ENCODE data around the gene SLC14A1. TPM values are rescaled to one million over a fixed set of nuclear protein-coding genes. Genes with fewer than 3 reads are reported as not detected.
A peak's percentile ranks its signal among the peaks of the same experiment; 100 is the strongest.

SLC14A1 gene
- total and polyA plus RNA-seq, 10 of the 15 experiments (the other 5 are each of a cell fraction or from before 2014, with no cell fraction given), result 0.06 to 0.67 (median 0.10) TPM; not detected in 2

DNA sequence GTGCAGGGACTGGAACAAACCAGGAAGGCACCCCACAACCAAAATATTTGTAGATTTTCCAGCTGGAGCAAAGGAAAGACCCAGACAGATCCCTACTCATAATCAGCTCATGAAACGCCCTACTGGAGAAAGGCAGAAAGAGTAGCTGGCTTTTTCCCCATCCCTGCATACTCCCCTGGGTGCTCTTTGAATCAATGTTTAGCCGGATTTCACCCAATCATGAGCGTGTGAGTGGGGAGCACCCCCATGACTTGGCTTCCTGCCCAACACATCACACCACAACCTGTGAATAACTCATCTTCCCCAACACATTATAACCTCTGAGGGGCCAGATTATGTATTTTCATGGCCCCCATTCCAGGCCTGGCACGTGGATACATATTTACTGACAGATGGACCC is 35.1 kb upstream of the SLC14A1 start:
- Histone ChIP-seq H3K79me2 (ENCODE audit: control insufficient read depth, insufficient read depth, low read length) (no peaks in the 10 kb centered on the region), H3K9me3 (replicated peaks; ENCODE audit: control insufficient read depth, insufficient read depth, low read length) (no peaks in the 10 kb centered on the region), H3K4me1 (ENCODE audit: control insufficient read depth, insufficient read depth, low read length) (peaks cover 35% of the 10 kb centered on the region), H3K9ac (ENCODE audit: control insufficient read depth, insufficient read depth, low read length) (no peak overlapping the region), H3K4me2 (ENCODE audit: control insufficient read depth, insufficient read depth) (no peak overlapping the region), H3K27me3 (replicated peaks in 1 of 2; ENCODE audit: control insufficient read depth in 2 of 2, insufficient read depth in 2 of 2, low read length in 1 of 2) (no peaks in the 10 kb centered on the region), H4K20me1 (ENCODE audit: control insufficient read depth, insufficient read depth) (no peaks in the 10 kb centered on the region), H3K4me3 (no peak overlapping the region), H3K36me3 (ENCODE audit: control insufficient read depth in 2 of 2, insufficient read depth in 2 of 2, low read length in 1 of 2) (no peaks in the 10 kb centered on the region), H2AFZ (ENCODE audit: control insufficient read depth, low read depth, low read length) (no peak overlapping the region), H3K27ac (ENCODE audit: control insufficient read depth, insufficient read depth) (no peak overlapping the region)
- WGBS (ENCODE audit: insufficient coverage, insufficient replicate concordance, low lambda C conversion rate, missing lambda C conversion rate), result 7% methylated on average over 4 of the region's 4 CpGs
- no peak for DNase-seq (ENCODE audit: low read depth, low spot score)
- FAIRE-seq, result no peak
- no TSS peak for BruUV-seq (replicated peaks)
- RAD21 ChIA-PET (ENCODE audit: unreplicated experiment), result interaction anchor here (1.2 to 6.6 kb wide), 7 partner anchors 14 to 385 kb away, joined by 3 to 132 read pairs (median 10); no protein-coding TSS in a partner anchor
- no peak; the same call in 2 of the 3 replicates for ATAC-seq
- POLR2A ChIA-PET, result interaction anchor here (0.6 to 4.1 kb wide), 5 partner anchors 14 to 235 kb away, joined by 3 to 39 read pairs (median 4); no protein-coding TSS in a partner anchor
- CTCF ChIA-PET, result interaction anchor here (0.6 to 10.4 kb wide), 19 partner anchors 8 to 1599 kb away, joined by 3 to 189 read pairs (median 4); no protein-coding TSS in a partner anchor
- SMC1A ChIA-PET (ENCODE audit: uncharacterized antibody, unreplicated experiment), result interaction anchor here (0.5 to 8.8 kb wide), 18 partner anchors 10 to 477 kb away, joined by 3 to 143 read pairs (median 3); no protein-coding TSS in a partner anchor
- intact Hi-C loops (cut with micrococcal nuclease; ENCODE audit: unreplicated experiment), result no loop called here
- in situ Hi-C loops (cut with MboI), result no loop called here
- TF ChIP-seq MEF2A (IDR thresholded peaks at IDR 0.05; ENCODE audit: insufficient read depth, low read depth, low read length) (no peak), HDAC6 (IDR thresholded peaks at IDR 0.05; ENCODE audit: unreplicated experiment) (no peak), FOXK2 (IDR thresholded peaks at IDR 0.05) (no peak), EGR1 (IDR thresholded peaks at IDR 0.05; ENCODE audit: borderline replicate concordance in 1 of 2, low read depth in 2 of 2, low read length in 2 of 2) (no peak), SMAD5 (IDR thresholded peaks at IDR 0.05; ENCODE audit: low read depth) (no peak), CBX5 (IDR thresholded peaks at IDR 0.05; ENCODE audit: low read depth) (no peak), STAT1 (conservative IDR thresholded peaks at IDR 0.05) (no peak), MEF2B (IDR thresholded peaks at IDR 0.05; ENCODE audit: partially characterized antibody, poor library complexity, severe bottlenecking) (peak; percentile 66), NFYA (IDR thresholded peaks at IDR 0.05; ENCODE audit: borderline replicate concordance, low read depth, low read length) (no peak), FOXM1 (IDR thresholded peaks at IDR 0.05; ENCODE audit: low read depth, low read length) (no peak), ZNF207 (IDR thresholded peaks at IDR 0.05; ENCODE audit: borderline replicate concordance) (no peak), IKZF1 (conservative IDR thresholded peaks at IDR 0.05) (peak; percentile 44; the same call in 1 of the 2 replicates), NFXL1 (IDR thresholded peaks at IDR 0.05; ENCODE audit: borderline replicate concordance) (no peak), JUNB (IDR thresholded peaks at IDR 0.05) (no peak), POU2F2 (IDR thresholded peaks at IDR 0.05; ENCODE audit: borderline replicate concordance, low read depth, low read length) (no peak), KDM1A (IDR thresholded peaks at IDR 0.05; ENCODE audit: borderline replicate concordance) (no peak)
- TF ChIP-seq, protein P1, sequence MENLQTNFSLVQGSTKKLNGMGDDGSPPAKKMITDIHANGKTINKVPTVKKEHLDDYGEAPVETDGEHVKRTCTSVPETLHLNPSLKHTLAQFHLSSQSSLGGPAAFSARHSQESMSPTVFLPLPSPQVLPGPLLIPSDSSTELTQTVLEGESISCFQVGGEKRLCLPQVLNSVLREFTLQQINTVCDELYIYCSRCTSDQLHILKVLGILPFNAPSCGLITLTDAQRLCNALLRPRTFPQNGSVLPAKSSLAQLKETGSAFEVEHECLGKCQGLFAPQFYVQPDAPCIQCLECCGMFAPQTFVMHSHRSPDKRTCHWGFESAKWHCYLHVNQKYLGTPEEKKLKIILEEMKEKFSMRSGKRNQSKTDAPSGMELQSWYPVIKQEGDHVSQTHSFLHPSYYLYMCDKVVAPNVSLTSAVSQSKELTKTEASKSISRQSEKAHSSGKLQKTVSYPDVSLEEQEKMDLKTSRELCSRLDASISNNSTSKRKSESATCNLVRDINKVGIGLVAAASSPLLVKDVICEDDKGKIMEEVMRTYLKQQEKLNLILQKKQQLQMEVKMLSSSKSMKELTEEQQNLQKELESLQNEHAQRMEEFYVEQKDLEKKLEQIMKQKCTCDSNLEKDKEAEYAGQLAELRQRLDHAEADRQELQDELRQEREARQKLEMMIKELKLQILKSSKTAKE (IDR thresholded peaks at IDR 0.05; ENCODE audit: low read depth, poor library complexity, severe bottlenecking), result peak; percentile 23
- TF ChIP-seq, protein P2, sequence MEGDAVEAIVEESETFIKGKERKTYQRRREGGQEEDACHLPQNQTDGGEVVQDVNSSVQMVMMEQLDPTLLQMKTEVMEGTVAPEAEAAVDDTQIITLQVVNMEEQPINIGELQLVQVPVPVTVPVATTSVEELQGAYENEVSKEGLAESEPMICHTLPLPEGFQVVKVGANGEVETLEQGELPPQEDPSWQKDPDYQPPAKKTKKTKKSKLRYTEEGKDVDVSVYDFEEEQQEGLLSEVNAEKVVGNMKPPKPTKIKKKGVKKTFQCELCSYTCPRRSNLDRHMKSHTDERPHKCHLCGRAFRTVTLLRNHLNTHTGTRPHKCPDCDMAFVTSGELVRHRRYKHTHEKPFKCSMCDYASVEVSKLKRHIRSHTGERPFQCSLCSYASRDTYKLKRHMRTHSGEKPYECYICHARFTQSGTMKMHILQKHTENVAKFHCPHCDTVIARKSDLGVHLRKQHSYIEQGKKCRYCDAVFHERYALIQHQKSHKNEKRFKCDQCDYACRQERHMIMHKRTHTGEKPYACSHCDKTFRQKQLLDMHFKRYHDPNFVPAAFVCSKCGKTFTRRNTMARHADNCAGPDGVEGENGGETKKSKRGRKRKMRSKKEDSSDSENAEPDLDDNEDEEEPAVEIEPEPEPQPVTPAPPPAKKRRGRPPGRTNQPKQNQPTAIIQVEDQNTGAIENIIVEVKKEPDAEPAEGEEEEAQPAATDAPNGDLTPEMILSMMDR (IDR thresholded peaks at IDR 0.05 in 2 of 3, conservative IDR thresholded peaks at IDR 0.05 in 1 of 3; ENCODE audit: control insufficient read depth in 2 of 3, extremely low read depth in 1 of 3, insufficient read depth in 1 of 3, low read depth in 3 of 3, low read length in 3 of 3), result no peak; a peak in 1 of 6 replicates
- TF ChIP-seq, protein P3, sequence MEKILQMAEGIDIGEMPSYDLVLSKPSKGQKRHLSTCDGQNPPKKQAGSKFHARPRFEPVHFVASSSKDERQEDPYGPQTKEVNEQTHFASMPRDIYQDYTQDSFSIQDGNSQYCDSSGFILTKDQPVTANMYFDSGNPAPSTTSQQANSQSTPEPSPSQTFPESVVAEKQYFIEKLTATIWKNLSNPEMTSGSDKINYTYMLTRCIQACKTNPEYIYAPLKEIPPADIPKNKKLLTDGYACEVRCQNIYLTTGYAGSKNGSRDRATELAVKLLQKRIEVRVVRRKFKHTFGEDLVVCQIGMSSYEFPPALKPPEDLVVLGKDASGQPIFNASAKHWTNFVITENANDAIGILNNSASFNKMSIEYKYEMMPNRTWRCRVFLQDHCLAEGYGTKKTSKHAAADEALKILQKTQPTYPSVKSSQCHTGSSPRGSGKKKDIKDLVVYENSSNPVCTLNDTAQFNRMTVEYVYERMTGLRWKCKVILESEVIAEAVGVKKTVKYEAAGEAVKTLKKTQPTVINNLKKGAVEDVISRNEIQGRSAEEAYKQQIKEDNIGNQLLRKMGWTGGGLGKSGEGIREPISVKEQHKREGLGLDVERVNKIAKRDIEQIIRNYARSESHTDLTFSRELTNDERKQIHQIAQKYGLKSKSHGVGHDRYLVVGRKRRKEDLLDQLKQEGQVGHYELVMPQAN (conservative IDR thresholded peaks at IDR 0.05), result no peak
